Upper lobe of left lung (tissue), 4 donors: ENCODE results near the gene FAT3.

Source experiments
- CTCF ChIP-seq, 6 experiments: fragments of 450-650 bp in 4 of 6; fragments of 200-600 bp in 2 of 6; sonication (generic) in 2 of 6; IDR thresholded peaks; one replicate each; pipeline ENCODE4 v1.5.1; 2016 to 2019; ENCODE audit warnings: antibody characterized with exemption in 6 of 6
- EP300 ChIP-seq, 4 donors: sonication (generic); formaldehyde crosslinking; IDR thresholded peaks; one replicate each; pipeline ENCODE4 v1.5.1; 2017; ENCODE audit warnings: antibody characterized with exemption in 4 of 4, control low read depth in 2 of 4
- POLR2A ChIP-seq, 4 donors: fragments of 450-650 bp; IDR thresholded peaks; one replicate each; pipeline ENCODE4 v1.5.1; 2016 to 2017; ENCODE audit warnings: antibody characterized with exemption in 4 of 4, mild to moderate bottlenecking in 2 of 4
- POLR2AphosphoS5 ChIP-seq, 2 donors: sonication (generic); formaldehyde crosslinking; IDR thresholded peaks; one replicate each; pipeline ENCODE4 v1.5.1; 2017; ENCODE audit warnings: antibody characterized with exemption in 2 of 2

GRCh38 chr11:92257536-92257935 lies 32.9 kb downstream of the FAT3 start:
- no peak for TF ChIP-seq POLR2AphosphoS5 (IDR thresholded peaks at IDR 0.05)
- TF ChIP-seq CTCF (IDR thresholded peaks at IDR 0.05) = no peak
- no peak for TF ChIP-seq EP300 (IDR thresholded peaks at IDR 0.05)
- TF ChIP-seq POLR2A (IDR thresholded peaks at IDR 0.05) = no peak
